ENCODE data around the gene SNX14. TPM values are rescaled to one million over a fixed set of nuclear protein-coding genes. Genes with fewer than 3 reads are reported as not detected.

SNX14 gene
- total RNA-seq (100 to 1,000 TPM in 3 of 9 donors, 10 to 100 TPM in 6; 60.0 to 141 (median 83.4) TPM), polyA plus RNA-seq (100 to 1,000 TPM in 2 of 3 donors, 10 to 100 TPM in 1; 86.6 to 192 (median 105) TPM)
- long read RNA-seq, donor 1, partial matches to known transcripts, result 0 of 3 reads
- long read RNA-seq, donor 1, other reads (novel, unspliced or antisense), result 0 of 3 reads
- long read RNA-seq, donor 2, transcript SNX14-203 (28 exons, 3,111 nt), result major isoform, 5 of 15 reads
- long read RNA-seq, donor 2, transcript SNX14-206 (3 exons, 755 nt), result major isoform, 5 of 15 reads
- long read RNA-seq, donor 2, partial matches to known transcripts, result 0 of 15 reads
- long read RNA-seq, donor 2, other reads (novel, unspliced or antisense), result 0 of 15 reads
- long read RNA-seq, donor 3, partial matches to known transcripts, result 0 of 8 reads
- long read RNA-seq, donor 3, other reads (novel, unspliced or antisense), result 0 of 8 reads
- long read RNA-seq, donor 4, transcript SNX14-203 (28 exons, 3,111 nt), result major isoform, 6 of 24 reads
- long read RNA-seq, donor 4, partial matches to known transcripts, result 5 of 24 reads
- long read RNA-seq, donor 4, other reads (novel, unspliced or antisense), result 8 of 24 reads
- long read RNA-seq, donor 5, transcript SNX14-201 (29 exons, 3,486 nt), result major isoform, 47 of 101 reads
- long read RNA-seq, donor 5, transcript SNX14-203 (28 exons, 3,111 nt), result minor isoform, 15 of 101 reads
- long read RNA-seq, donor 5, partial matches to known transcripts, result 3 of 101 reads
- long read RNA-seq, donor 5, other reads (novel, unspliced or antisense), result 33 of 101 reads
- long read RNA-seq, donor 6, partial matches to known transcripts, result 1 of 17 reads
- long read RNA-seq, donor 6, other reads (novel, unspliced or antisense), result 7 of 17 reads
- long read RNA-seq, donor 7, partial matches to known transcripts, result 0 of 2 reads
- long read RNA-seq, donor 7, other reads (novel, unspliced or antisense), result 0 of 2 reads
- long read RNA-seq, donor 8, transcript SNX14-203 (28 exons, 3,111 nt), result major isoform, 7 of 10 reads
- long read RNA-seq, donor 8, partial matches to known transcripts, result 0 of 10 reads
- long read RNA-seq, donor 8, other reads (novel, unspliced or antisense), result 0 of 10 reads
- long read RNA-seq, donor 9, transcript SNX14-203 (28 exons, 3,111 nt), result major isoform, 6 of 14 reads
- long read RNA-seq, donor 9, partial matches to known transcripts, result 0 of 14 reads
- long read RNA-seq, donor 9, other reads (novel, unspliced or antisense), result 0 of 14 reads
- long read RNA-seq, donor 10, partial matches to known transcripts, result 0 of 1 reads
- long read RNA-seq, donor 10, other reads (novel, unspliced or antisense), result 0 of 1 reads

- Histone ChIP-seq H3K9me3 (replicated peaks in 1 of 3) (no peaks in the 10 kb centered on the region), H3K36me3 (replicated peaks in 1 of 2) (no peaks in the 10 kb centered on the region), H3K4me1 (replicated peaks in 1 of 2) (peaks cover 13 to 16% of the 10 kb centered on the region in 2 donors), H3K27ac (peak within 1 kb of the TSS; percentile 73 to 98 (median 95)), H3K4me3 (peak within 1 kb of the TSS; percentile 36 to 85 (median 76)), H3K27me3 (no peaks in the 10 kb centered on the region)
- intact Hi-C loops (cut with DNase I), result loop anchor here in 1 of 2 donors (10.0 kb wide), 1 partner anchor 81 kb away; no protein-coding TSS in a partner anchor
- DNase-seq, result peak; percentile 95 to 98 (median 97)
- TF ChIP-seq POLR2A (IDR thresholded peaks at IDR 0.05), result peak; percentile 84 to 93
- TF ChIP-seq, protein P1, sequence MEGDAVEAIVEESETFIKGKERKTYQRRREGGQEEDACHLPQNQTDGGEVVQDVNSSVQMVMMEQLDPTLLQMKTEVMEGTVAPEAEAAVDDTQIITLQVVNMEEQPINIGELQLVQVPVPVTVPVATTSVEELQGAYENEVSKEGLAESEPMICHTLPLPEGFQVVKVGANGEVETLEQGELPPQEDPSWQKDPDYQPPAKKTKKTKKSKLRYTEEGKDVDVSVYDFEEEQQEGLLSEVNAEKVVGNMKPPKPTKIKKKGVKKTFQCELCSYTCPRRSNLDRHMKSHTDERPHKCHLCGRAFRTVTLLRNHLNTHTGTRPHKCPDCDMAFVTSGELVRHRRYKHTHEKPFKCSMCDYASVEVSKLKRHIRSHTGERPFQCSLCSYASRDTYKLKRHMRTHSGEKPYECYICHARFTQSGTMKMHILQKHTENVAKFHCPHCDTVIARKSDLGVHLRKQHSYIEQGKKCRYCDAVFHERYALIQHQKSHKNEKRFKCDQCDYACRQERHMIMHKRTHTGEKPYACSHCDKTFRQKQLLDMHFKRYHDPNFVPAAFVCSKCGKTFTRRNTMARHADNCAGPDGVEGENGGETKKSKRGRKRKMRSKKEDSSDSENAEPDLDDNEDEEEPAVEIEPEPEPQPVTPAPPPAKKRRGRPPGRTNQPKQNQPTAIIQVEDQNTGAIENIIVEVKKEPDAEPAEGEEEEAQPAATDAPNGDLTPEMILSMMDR (IDR thresholded peaks at IDR 0.05), result peak in 2 of 6 experiments; percentile 32 to 34
- 0% methylated on average over 6 to 82 of the region's 82 CpGs for whole genome bisulfite sequencing, 4 donors
These were observed at the start of gene SNX14 for GRCh38 chr6:85593438-85594196. Gene SNX14, minus strand, starts transcription at chr6:85593858. Its CDS starts 140 bp downstream, at chr6:85593718.

- TF ChIP-seq, protein P1 (IDR thresholded peaks at IDR 0.05), result no peak
- peak; percentile 96 to 99 for TF ChIP-seq POLR2A (IDR thresholded peaks at IDR 0.05)
- Histone ChIP-seq H3K27me3 (no peaks in the 10 kb centered on the region), H3K36me3 (replicated peaks in 1 of 2) (peaks cover 0 to 28% of the 10 kb centered on the region in 2 donors), H3K4me1 (replicated peaks in 1 of 2) (peaks cover 14 to 35% of the 10 kb centered on the region in 2 donors), H3K4me3 (peak within 1 kb of the TSS; percentile 63 to 99 (median 90)), H3K27ac (peak within 1 kb of the TSS; percentile 96 to 100 (median 99)), H3K9me3 (replicated peaks in 1 of 3) (no peaks in the 10 kb centered on the region)
- DNase-seq, result peak; percentile 99
- intact Hi-C loops (cut with DNase I), result loop anchor here (2.0 to 5.0 kb wide), 2 partner anchors 34 to 36 kb away; no protein-coding TSS in a partner anchor
- 0 to 1% (median 1%) methylated on average over 22 to 76 of the region's 76 CpGs for WGBS, 4 donors
These were observed 49.3 kb upstream of the SNX14 start, which contains the start of gene SYNCRIP for GRCh38 chr6:85642774-85643536. Gene SYNCRIP, minus strand, starts transcription at chr6:85642886. Its CDS starts 1,447 bp downstream, at chr6:85641439.
